K562 (cell line): Measurements from ENCODE around the gene HECW1. TPM values are rescaled to one million over a fixed set of nuclear protein-coding genes. Genes with fewer than 3 reads are reported as not detected.

Experiments used
- ATAC-seq: fragments of 200-7000 bp; cut with Tn5 transposase; 3 replicates; pipeline ENCODE4 v1.9.1; 2020; ENCODE audit warnings: moderate library complexity
- BruUV-seq: library from RNA; stranded (reverse); fragments of 400-500 nt; replicated peaks from 2 replicates; lab custom pipeline; 2021; lab: Mats Ljungman, UMichigan
- CTCF ChIA-PET: fragments of 300-600 bp; formaldehyde crosslinking; extraction: SDS; loops from one replicate; lab custom pipeline; 2021; ENCODE audit warnings: low intra/inter-chr PET ratio; lab: Yijun Ruan, JAX
- POLR2A ChIA-PET: fragments of 300-600, 350-650 bp; sonication (Branson Sonifier 250); formaldehyde crosslinking; extraction: SDS; loops from one replicate; lab custom pipeline; 2021; ENCODE audit warnings: antibody characterized with exemption, inconsistent platforms; lab: Yijun Ruan, JAX
- DNase-seq, 4 experiments: peaks; one replicate each; pipeline versions ENCODE4 v3.0.0 to v3.0.0-alpha.2; 2011 to 2018; ENCODE audit warnings: low spot score in 3 of 4, mixed read lengths in 3 of 4; ENCODE audit errors: extremely low read depth in 1 of 4
- FAIRE-seq: peaks from 2 replicates; lab custom pipeline; 2011; peaks lifted over from hg19 to GRCh38; lab: Jason Lieb, UNC
- H2AFZ ChIP-seq: 2 replicates; pipeline ENCODE4 v1.6.0; 2011; ENCODE audit warnings: low read depth, low read length, control low read depth, inconsistent platforms
- H3K27ac ChIP-seq: fragments of 200-600 bp; 3 replicates; pipeline ENCODE4 v1.8.0; 2011; ENCODE audit warnings: low read depth, mild to moderate bottlenecking, control low read depth, inconsistent platforms, low read length, moderate library complexity, mixed read lengths; ENCODE audit errors: extremely low read depth
- H3K27me3 ChIP-seq, 2 experiments: fragments of 300-600 bp in 1 of 2; 2 replicates in 1 of 2; 3 replicates in 1 of 2; pipeline versions ENCODE4 v1.6.0 to v1.8.0; 2011; ENCODE audit warnings: inconsistent platforms in 2 of 2, low read length in 2 of 2, mild to moderate bottlenecking in 1 of 2, mixed read lengths in 1 of 2, moderate library complexity in 1 of 2; ENCODE audit not compliant: control insufficient read depth in 2 of 2, insufficient read depth in 2 of 2
- H3K36me3 ChIP-seq: fragments of 300-600 bp; 3 replicates; pipeline ENCODE4 v1.8.0; 2011; ENCODE audit warnings: mild to moderate bottlenecking, low read length, inconsistent platforms; ENCODE audit not compliant: control insufficient read depth, insufficient read depth
- H3K4me1 ChIP-seq, 2 experiments: fragments of 200-600 bp in 1 of 2; replicated peaks in 1 of 2; 2 replicates in 1 of 2; 3 replicates in 1 of 2; pipeline versions ENCODE4 v1.5.1 to v1.8.0; 2011; ENCODE audit warnings: inconsistent platforms in 2 of 2, low read length in 2 of 2, mild to moderate bottlenecking in 1 of 2, mixed read lengths in 1 of 2, moderate library complexity in 1 of 2; ENCODE audit not compliant: control insufficient read depth in 2 of 2, insufficient read depth in 2 of 2
- H3K4me2 ChIP-seq: 2 replicates; pipeline ENCODE4 v1.6.1; 2011; ENCODE audit warnings: low read length, control low read depth, inconsistent platforms, mixed read lengths; ENCODE audit not compliant: insufficient read depth
- H3K4me3 ChIP-seq: fragments of 200-600 bp; sonication (generic), shearing (Covaris generic); 2 replicates; pipeline ENCODE4 v1.5.1; 2016; ENCODE audit warnings: control low read depth, inconsistent platforms
- H3K79me2 ChIP-seq: fragments of 200-600 bp; 3 replicates; pipeline ENCODE4 v1.8.0; 2011; ENCODE audit warnings: low read length, inconsistent platforms; ENCODE audit not compliant: control insufficient read depth, insufficient read depth
- H3K9ac ChIP-seq, 2 experiments: 2 replicates each; pipeline versions ENCODE4 v1.6.0 to v1.6.1; 2011; ENCODE audit warnings: low read depth in 2 of 2, low read length in 2 of 2, control low read depth in 1 of 2, inconsistent platforms in 1 of 2, mild to moderate bottlenecking in 1 of 2, mixed read lengths in 1 of 2; ENCODE audit not compliant: insufficient read depth in 1 of 2
- H3K9me1 ChIP-seq: one replicate; pipeline ENCODE4 v1.6.0; 2011; ENCODE audit warnings: inconsistent platforms, mild to moderate bottlenecking, low read length, moderate library complexity; ENCODE audit not compliant: control insufficient read depth, insufficient read depth
- H3K9me3 ChIP-seq: replicated peaks from 2 replicates; pipeline ENCODE4 v1.5.1; 2011; ENCODE audit warnings: low read depth, low read length, inconsistent platforms; ENCODE audit not compliant: control insufficient read depth, insufficient read depth
- H4K20me1 ChIP-seq: replicated peaks from 2 replicates; pipeline ENCODE4 v1.6.1; 2011; ENCODE audit warnings: low read length, inconsistent platforms, mixed read lengths; ENCODE audit not compliant: control insufficient read depth, insufficient read depth
- ETS1 ChIP-seq: conservative IDR thresholded peaks from 2 replicates; pipeline ENCODE4 v1.6.1; 2011; ENCODE audit warnings: low read depth, mild to moderate bottlenecking, low read length; ENCODE audit not compliant: control insufficient read depth
- ETV5 ChIP-seq: sonication (generic); formaldehyde crosslinking; IDR thresholded peaks from 2 replicates; pipeline ENCODE4 v1.4.0; 2020; ENCODE audit warnings: low read depth, mild to moderate bottlenecking, missing genetic modification reagents
- EWSR1 ChIP-seq: fragments of 450-650 bp; IDR thresholded peaks from 2 replicates; pipeline ENCODE4 v1.6.1; 2018; ENCODE audit warnings: borderline replicate concordance, mild to moderate bottlenecking, low read depth, moderate library complexity; ENCODE audit not compliant: partially characterized antibody
- PREB ChIP-seq: sonication (generic); formaldehyde crosslinking; IDR thresholded peaks from 2 replicates; pipeline ENCODE4 v1.8.1; 2023; ENCODE audit warnings: mild to moderate bottlenecking, missing genetic modification reagents
- RBM15 ChIP-seq: fragments of 200-400 bp; formaldehyde crosslinking; IDR thresholded peaks from 2 replicates; pipeline ENCODE4 v1.6.1; 2018; ENCODE audit warnings: mild to moderate bottlenecking, low read length, moderate library complexity; ENCODE audit not compliant: insufficient read depth
- ZC3H11A ChIP-seq: IDR thresholded peaks from 2 replicates; pipeline ENCODE4 v1.6.1; 2012; ENCODE audit warnings: low read depth, low read length, improper control_type of control experiment
- ZNF354B ChIP-seq: fragments of 250-450 bp; sonication (Bioruptor Pico); IDR thresholded peaks from 2 replicates; pipeline ENCODE4 v1.4.0; 2020
- WGBS: fragments of 100-300 bp; shearing (Covaris generic); methylation state at CpG from one replicate; pipeline ENCODE4 v1.1.6; 2016; ENCODE audit warnings: low coverage, mixed read lengths; ENCODE audit not compliant: insufficient coverage; ENCODE audit errors: missing lambda C conversion rate; 5-methylcytosine and 5-hydroxymethylcytosine counted together
- in situ Hi-C: fragments of 300-500 bp; cut with MboI; formaldehyde crosslinking; loops from 4 replicates; pipeline ENCODE4 v1.15.0; 2018; ENCODE audit warnings: inconsistent platforms, mixed read lengths
- intact Hi-C: fragments of 100-400 bp; cut with micrococcal nuclease; formaldehyde crosslinking; loops from 2 replicates; pipeline ENCODE4 v1.14.2; 2022
- polyA plus RNA-seq, 8 experiments: library from polyadenylated mRNA; depleted of rRNA in 4 of 8; stranded (reverse) in 5 of 8; unstranded in 3 of 8; fragments of >200 nt; fragmentation: Nextera tagmentation in 2 of 8; fragmentation: Illumina TruSeq in 1 of 8; extraction: Ambion mirVana in 2 of 8; extraction: Trizol in 1 of 8; gene quantifications; 2 replicates each; pipeline versions ENCODE4 v1.2.1 to v1.2.3, GENCODE V29; 2011 to 2014; ENCODE audit warnings: inconsistent platforms in 1 of 8, missing spikeins in 1 of 8
- total RNA-seq, 7 experiments: library from RNA; depleted of rRNA in 6 of 7; stranded (reverse); fragments of >200 nt in 6 of 7; fragmentation: Illumina TruSeq in 2 of 7; extraction: Trizol in 2 of 7; gene quantifications; 2 replicates each; pipeline versions ENCODE4 v1.2.1 to v1.2.3, GENCODE V29; 2011 to 2021; ENCODE audit warnings: low replicate concordance in 1 of 7
- TF ChIP-seq, protein P1 (sequence below): fragments of 450-650 bp; conservative IDR thresholded peaks from 2 replicates; pipeline ENCODE4 v1.6.1; 2016; ENCODE audit warnings: missing genetic modification characterization, low read depth, mild to moderate bottlenecking, control low read depth, missing compliant biosample characterization

Gene HECW1
- total and polyA plus RNA-seq, 9 of the 15 experiments (the other 6 are each of a cell fraction or from before 2014, with no cell fraction given), result 0.07 to 0.31 (median 0.13) TPM; not detected in 4

DNA sequence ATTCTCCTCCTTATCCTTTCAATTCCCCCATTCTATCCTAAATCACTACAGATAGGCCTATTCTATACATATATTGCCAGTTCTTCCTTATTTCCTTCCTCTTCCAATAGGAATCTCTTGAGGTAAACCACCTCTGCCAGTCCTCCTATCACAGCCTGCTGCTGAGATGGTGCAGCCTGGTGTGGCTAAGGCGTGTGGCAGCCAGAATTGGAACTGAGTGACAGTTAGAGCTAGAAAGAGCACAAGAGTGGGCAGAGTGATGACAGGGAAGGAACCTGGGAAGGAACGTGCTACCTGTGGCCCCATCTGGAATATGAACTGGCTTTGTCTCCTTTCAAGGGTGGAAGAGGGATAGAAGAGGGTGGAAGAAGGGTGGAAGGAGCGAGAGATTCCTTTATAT is 187.7 kb downstream of the HECW1 start:
- no peak for DNase-seq
- Histone ChIP-seq H3K79me2 (no peaks in the 10 kb centered on the region), H3K4me2 (no peak overlapping the region), H3K9me3 (no peaks in the 10 kb centered on the region), H3K36me3 (no peaks in the 10 kb centered on the region), H3K4me3 (no peak overlapping the region), H3K4me1 (no peaks in the 10 kb centered on the region), H3K9me1 (no peaks in the 10 kb centered on the region)
- no TSS peak for BruUV-seq
- in situ Hi-C loops, result no loop called here
- WGBS, result 0% methylated on average over 3 of the region's 3 CpGs
- intact Hi-C loops, result no loop called here
- ChIA-PET POLR2A (interaction anchor here (1.5 kb wide), 1 partner anchor 14 kb away, joined by 3 read pairs; no protein-coding TSS in a partner anchor), CTCF (no interaction called here)
- TF ChIP-seq ZC3H11A, result no peak
- no peak for TF ChIP-seq ETS1
- no peak for TF ChIP-seq ETV5 (CRISPR knock-in tag)
- no peak for TF ChIP-seq ZNF354B
- TF ChIP-seq, protein P1, sequence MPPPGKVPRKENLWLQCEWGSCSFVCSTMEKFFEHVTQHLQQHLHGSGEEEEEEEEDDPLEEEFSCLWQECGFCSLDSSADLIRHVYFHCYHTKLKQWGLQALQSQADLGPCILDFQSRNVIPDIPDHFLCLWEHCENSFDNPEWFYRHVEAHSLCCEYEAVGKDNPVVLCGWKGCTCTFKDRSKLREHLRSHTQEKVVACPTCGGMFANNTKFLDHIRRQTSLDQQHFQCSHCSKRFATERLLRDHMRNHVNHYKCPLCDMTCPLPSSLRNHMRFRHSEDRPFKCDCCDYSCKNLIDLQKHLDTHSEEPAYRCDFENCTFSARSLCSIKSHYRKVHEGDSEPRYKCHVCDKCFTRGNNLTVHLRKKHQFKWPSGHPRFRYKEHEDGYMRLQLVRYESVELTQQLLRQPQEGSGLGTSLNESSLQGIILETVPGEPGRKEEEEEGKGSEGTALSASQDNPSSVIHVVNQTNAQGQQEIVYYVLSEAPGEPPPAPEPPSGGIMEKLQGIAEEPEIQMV, result no peak
- TF ChIP-seq PREB (CRISPR knock-in tag), result no peak
- TF ChIP-seq RBM15, result no peak
- no peak for TF ChIP-seq EWSR1
- TF ChIP-seq, all 486 proteins: peak for 0
- peaks cover 0 to 52% of the 10 kb centered on the region in 2 experiments; a peak in 4 of 5 replicates for H3K27me3 ChIP-seq
- H3K9ac ChIP-seq, result no peak overlapping the region
- no peak overlapping the region for H2AFZ ChIP-seq
- FAIRE-seq (no peak), ATAC-seq (no peak)
- H3K27ac ChIP-seq, result no peak overlapping the region
- 0 out of 2 replicates have a peak, but pooled peaks cover 4% of the 10 kb centered on the region for H4K20me1 ChIP-seq
